M059J (cell line): ENCODE results near the gene CCDC185. TPM values are rescaled to one million over a fixed set of nuclear protein-coding genes. Genes with fewer than 3 reads are reported as not detected.

Source experiments
- DNase-seq: peaks from one replicate; pipeline ENCODE4 v3.0.0-alpha.2; 2012; ENCODE audit warnings: low read depth
- total RNA-seq: library from RNA; depleted of rRNA; stranded (reverse); fragments of >200 nt; shearing (Covaris generic); gene quantifications from 2 replicates; pipeline ENCODE4 v1.2.3, GENCODE V29; 2014; rRNA removed

Gene CCDC185
- not detected in 2 replicates for total RNA-seq

GRCh38 chr1:223393275-223394214 is at the start of gene CCDC185:
Gene CCDC185 (plus strand): TSS chr1:223393415. CDS start chr1:223393476, 61 bp downstream.
- DNase-seq = peak; percentile 8

GRCh38 chr1:223343692-223344091 is 49.5 kb upstream of the CCDC185 start:
- DNase-seq = no peak

- no peak for DNase-seq
These were observed 48.7 kb upstream of the CCDC185 start for GRCh38 chr1:223344491-223344890.

- DNase-seq = no peak
These were observed 47.5 kb upstream of the CCDC185 start for GRCh38 chr1:223345720-223346119.

- DNase-seq = no peak
These were observed 46.9 kb upstream of the CCDC185 start for GRCh38 chr1:223346311-223346710.

GRCh38 chr1:223347583-223347982 is 45.6 kb upstream of the CCDC185 start:
- DNase-seq = no peak

- no peak for DNase-seq
These were observed 44.8 kb upstream of the CCDC185 start for GRCh38 chr1:223348439-223348838.

GRCh38 chr1:223349241-223349640 is 44.0 kb upstream of the CCDC185 start:
- no peak for DNase-seq

GRCh38 chr1:223350361-223350908 is 42.8 kb upstream of the CCDC185 start:
- DNase-seq = peak; percentile 27

- no peak for DNase-seq
These were observed 40.3 kb upstream of the CCDC185 start for GRCh38 chr1:223352944-223353343.

- DNase-seq = no peak
These were observed 39.3 kb upstream of the CCDC185 start for GRCh38 chr1:223353939-223354338.

GRCh38 chr1:223355699-223356098 is 37.5 kb upstream of the CCDC185 start:
- DNase-seq = no peak

- peak; percentile 43 for DNase-seq
These were observed 34.4 kb upstream of the CCDC185 start for GRCh38 chr1:223358826-223359225.

- peak; percentile 33 for DNase-seq
These were observed 30.0 kb upstream of the CCDC185 start for GRCh38 chr1:223363057-223363855.

GRCh38 chr1:223363856-223364684 is 29.1 kb upstream of the CCDC185 start, which contains the start of gene SUSD4:
Gene SUSD4 (minus strand): TSS chr1:223364176. CDS start chr1:223363425, 751 bp downstream.
- peak; percentile 14 for DNase-seq

- no peak for DNase-seq
These were observed 28.4 kb upstream of the CCDC185 start for GRCh38 chr1:223364685-223365382.

GRCh38 chr1:223374064-223374610 is 19.1 kb upstream of the CCDC185 start:
- no peak for DNase-seq

GRCh38 chr1:223378754-223379153 is 14.5 kb upstream of the CCDC185 start:
- no peak for DNase-seq

- DNase-seq = no peak
These were observed 7.2 kb upstream of the CCDC185 start for GRCh38 chr1:223386013-223386412.

GRCh38 chr1:223390618-223391017 is 2.6 kb upstream of the CCDC185 start:
- DNase-seq = no peak
